A549 treated with RU486 at 1 μM for 4 hours (cell line): ENCODE data around the gene P3H1. TPM values are rescaled to one million over a fixed set of nuclear protein-coding genes. Genes with fewer than 3 reads are reported as not detected.

Source experiments
- total RNA-seq: library from RNA; stranded (reverse); fragments of 200-300 nt; extraction: Qiagen RNA extraction; gene quantifications from 5 replicates; pipeline ENCODE4 v1.2.3, GENCODE V29; 2022; ENCODE audit warnings: low read depth

The P3H1 gene, protein sequence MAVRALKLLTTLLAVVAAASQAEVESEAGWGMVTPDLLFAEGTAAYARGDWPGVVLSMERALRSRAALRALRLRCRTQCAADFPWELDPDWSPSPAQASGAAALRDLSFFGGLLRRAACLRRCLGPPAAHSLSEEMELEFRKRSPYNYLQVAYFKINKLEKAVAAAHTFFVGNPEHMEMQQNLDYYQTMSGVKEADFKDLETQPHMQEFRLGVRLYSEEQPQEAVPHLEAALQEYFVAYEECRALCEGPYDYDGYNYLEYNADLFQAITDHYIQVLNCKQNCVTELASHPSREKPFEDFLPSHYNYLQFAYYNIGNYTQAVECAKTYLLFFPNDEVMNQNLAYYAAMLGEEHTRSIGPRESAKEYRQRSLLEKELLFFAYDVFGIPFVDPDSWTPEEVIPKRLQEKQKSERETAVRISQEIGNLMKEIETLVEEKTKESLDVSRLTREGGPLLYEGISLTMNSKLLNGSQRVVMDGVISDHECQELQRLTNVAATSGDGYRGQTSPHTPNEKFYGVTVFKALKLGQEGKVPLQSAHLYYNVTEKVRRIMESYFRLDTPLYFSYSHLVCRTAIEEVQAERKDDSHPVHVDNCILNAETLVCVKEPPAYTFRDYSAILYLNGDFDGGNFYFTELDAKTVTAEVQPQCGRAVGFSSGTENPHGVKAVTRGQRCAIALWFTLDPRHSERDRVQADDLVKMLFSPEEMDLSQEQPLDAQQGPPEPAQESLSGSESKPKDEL
- total RNA-seq = 27.7 to 34.8 TPM (median 31.5 TPM) in 5 replicates

DNA sequence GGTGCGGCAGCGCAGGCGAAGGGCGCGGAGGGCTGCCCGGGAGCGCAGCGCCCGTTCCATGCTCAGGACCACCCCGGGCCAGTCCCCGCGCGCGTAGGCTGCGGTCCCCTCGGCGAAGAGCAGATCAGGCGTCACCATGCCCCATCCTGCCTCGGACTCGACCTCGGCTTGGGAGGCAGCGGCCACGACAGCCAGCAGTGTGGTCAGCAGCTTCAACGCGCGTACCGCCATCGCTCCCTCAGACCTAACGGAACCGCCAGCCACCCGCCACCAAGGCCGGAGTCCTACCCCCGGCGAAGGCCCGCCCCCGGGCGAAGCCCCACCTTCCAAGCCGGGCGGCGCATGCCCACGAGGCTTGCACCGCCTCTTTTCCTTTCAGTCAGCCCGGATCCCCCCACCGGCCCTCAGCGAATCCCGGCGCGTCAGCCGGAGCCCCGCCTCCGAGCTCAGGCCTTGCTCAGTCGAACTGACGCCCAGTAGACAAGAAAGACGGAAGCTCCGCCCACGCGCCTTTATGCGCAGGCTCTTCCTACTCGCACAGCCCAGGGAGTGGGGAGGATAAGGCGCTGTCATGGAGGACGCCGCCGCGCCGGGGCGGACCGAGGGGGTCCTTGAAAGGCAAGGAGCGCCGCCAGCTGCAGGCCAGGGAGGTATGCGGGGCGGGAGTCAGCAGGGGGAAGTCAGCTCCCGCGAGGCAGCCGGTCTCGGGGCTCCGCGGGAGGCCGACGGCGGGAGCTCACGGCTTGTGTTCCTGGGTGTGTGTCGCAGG lies at the start of gene P3H1, which contains the start of gene C1orf50:
TSS of gene P3H1 (minus strand) at position 288 of the 769 bp plus-strand sequence. CDS start at position 231, 57 bp downstream.
TSS of gene C1orf50 (plus strand) at position 509 of the 769 bp plus-strand sequence. CDS start at position 572, 63 bp downstream.

DNA sequence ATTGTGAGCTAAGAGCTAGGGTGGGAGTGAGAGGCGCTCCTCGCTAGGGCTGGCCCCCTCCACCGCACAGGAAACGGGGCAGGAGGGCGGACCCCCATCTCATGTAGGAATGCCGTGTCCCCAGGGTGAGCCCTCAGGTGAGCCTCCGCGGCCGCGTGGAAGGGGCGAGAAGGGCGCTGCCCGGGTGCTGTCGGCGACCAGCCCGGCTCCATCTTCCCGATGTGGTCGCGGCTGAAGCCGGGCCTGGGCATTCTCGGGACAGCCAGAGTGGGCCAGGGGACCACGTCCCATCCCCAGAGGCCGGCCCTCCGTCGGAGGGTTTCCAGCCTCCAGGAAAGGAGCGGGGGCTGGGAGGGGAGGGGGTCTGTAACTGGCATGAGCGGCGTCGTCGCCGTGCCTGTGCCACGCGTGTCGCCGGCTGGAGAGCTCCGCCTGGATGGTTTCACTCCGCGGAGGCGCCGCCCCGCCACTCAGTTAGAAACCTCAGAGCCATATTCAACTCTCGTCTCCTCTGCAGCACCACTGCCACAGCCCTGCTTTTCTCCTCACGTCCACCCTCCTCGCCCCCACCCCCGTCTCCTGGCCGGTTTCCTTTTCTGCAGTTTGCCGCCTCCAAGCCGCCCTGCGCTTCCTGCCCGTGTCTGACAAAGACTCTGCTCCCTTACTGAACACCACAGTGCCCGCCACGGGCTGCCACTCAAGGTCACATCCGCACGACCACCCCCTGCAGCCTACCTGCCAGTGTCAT lies 18.3 kb upstream of the P3H1 start, which contains the start of gene TMEM269:
TSS of gene TMEM269 (plus strand) at position 46 of the 748 bp plus-strand sequence. CDS start 4,903 bp downstream, outside the sequence.

DNA sequence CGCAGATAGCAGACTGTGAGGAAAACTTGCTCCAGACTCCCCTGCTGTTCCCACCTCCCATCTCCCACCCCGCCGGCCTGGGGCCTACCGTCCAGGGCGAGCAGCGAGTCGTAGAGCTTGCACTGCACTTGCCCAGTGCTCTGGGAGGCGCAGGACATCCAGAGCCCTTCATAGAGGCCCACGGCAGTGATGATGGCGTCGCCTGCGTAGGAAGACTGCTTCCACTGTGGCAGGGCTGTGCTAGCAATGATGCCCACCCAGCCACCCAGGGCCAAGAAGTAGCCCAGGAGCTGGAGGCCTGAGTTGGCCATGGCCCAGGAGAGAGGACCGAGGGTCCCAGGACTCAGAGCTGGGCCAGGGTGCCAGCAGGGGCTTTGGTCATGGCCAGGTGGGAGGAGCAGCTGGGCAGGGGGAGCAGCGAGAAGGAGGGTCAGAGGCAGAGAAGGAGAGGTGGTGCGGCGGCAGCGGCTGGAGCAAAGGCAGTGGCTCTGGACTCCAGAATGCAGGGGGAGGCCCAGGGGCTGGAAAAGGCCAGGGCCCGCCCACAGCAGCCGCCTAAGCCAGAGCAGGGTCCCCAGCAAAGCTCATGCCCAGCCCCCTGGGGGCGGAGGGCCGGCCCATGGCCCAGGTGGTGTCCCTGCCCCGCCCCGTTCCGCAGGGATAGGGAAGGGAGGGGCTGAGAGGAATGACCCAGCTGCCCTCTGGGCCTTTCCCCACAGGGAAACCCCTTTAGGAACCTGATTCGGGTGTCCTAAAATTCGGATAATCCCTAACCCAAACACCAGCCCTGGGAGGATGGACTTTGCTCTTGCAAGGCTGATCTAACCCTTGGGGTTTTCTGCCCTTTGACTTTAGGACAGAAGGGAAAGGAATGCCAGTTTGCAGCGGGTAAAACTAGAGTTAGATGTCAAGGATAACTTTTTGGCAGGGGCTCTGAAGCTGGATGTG lies 26.8 kb downstream of the P3H1 start, which contains the start of gene CLDN19:
TSS of gene CLDN19 (minus strand) at position 484 of the 948 bp plus-strand sequence. CDS start at position 311, 173 bp downstream.

Other genes starting within 250 kb of the P3H1 start
- gene PPIH, start 108.6 kb downstream of the P3H1 start, total RNA-seq = 58.8 to 75.0 TPM (median 71.3 TPM) in 5 replicates
- gene YBX1, start 84.6 kb downstream of the P3H1 start, total RNA-seq = 738 to 825 TPM (median 781 TPM) in 5 replicates
- gene CLDN19, start 26.8 kb downstream of the P3H1 start, total RNA-seq = not detected in 5 replicates
- gene C1orf50, start 221 bp upstream of the P3H1 start, total RNA-seq = 2.1 to 4.4 TPM (median 3.2 TPM) in 5 replicates
- gene TMEM269, start 18.0 kb upstream of the P3H1 start, total RNA-seq = 0.08 to 0.18 TPM (median 0.12 TPM) in 4 of 5 replicates, not detected in the other
- gene ERMAP, start 50.1 kb upstream of the P3H1 start, total RNA-seq = 3.3 to 3.6 TPM (median 3.4 TPM) in 5 replicates
- 13.3 to 15.3 TPM (median 13.9 TPM) in 5 replicates for gene SVBP, start 50.4 kb upstream of the P3H1 start, total RNA-seq
- 5.8 to 7.2 TPM (median 6.3 TPM) in 5 replicates for gene ZNF691, start 79.6 kb upstream of the P3H1 start, total RNA-seq
- gene SLC2A1, start 191.8 kb upstream of the P3H1 start, total RNA-seq = 114 to 141 TPM (median 136 TPM) in 5 replicates